GM12891 (cell line): ENCODE data around the gene MAL.

Experiments
- POLR2A ChIP-seq: IDR thresholded peaks from 2 replicates; pipeline ENCODE4 v1.6.1; 2011; ENCODE audit warnings: low read depth, low read length, control low read depth
- POLR2AphosphoS5 ChIP-seq: IDR thresholded peaks from 2 replicates; pipeline ENCODE4 v1.6.1; 2011; ENCODE audit warnings: low read depth, low read length, control low read depth
- TAF1 ChIP-seq: IDR thresholded peaks from 2 replicates; pipeline ENCODE4 v1.6.1; 2011; ENCODE audit warnings: low read depth, low read length, control low read depth

DNA sequence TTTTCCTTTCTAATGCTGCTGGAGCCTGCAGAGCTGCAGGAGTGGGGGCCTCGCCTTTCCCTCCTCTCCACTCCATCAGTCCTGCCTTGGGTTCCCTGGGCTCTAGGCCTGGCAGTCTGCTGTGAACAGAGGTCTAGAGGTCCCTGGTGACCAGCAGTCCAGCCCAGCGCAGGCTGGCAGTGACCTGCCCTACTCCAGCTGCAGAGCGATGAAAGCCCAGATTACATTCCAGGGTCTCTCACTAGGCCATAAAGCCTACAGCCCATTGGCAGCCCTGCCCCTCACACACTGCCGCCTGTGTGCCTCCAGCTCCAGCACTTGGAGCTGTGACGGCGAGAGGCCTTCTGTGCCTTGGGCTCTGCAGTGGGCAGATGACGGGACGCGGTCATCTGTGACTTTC is 14.8 kb upstream of the MAL start:
- TF ChIP-seq POLR2A (no peak), POLR2AphosphoS5 (no peak), TAF1 (no peak)
